Activated T-helper 1 cell treated with anti-CD3 and anti-CD28 coated beads, Interleukin-12 subunit alpha, Interleukin-12 subunit beta, Interleukin-2, Interleukin-4 antibody, amounts not matched to agents 30 ng/mL and 10 ng/mL and 1 ng/mL, durations not matched to agents 14 hours and 24 hours and 36 hours (primary cell): Measurements from ENCODE around the gene CPNE4. TPM values are rescaled to one million over a fixed set of nuclear protein-coding genes. Genes with fewer than 3 reads are reported as not detected.

Source experiments
- DNase-seq: peaks from one replicate; pipeline ENCODE4 v3.0.0; 2021; ENCODE audit warnings: low spot score
- H3K27ac Mint-ChIP-seq: one replicate; pipeline ENCODE4 v1.8.0; 2021; ENCODE audit warnings: mild to moderate bottlenecking, mixed read lengths
- H3K27me3 Mint-ChIP-seq: one replicate; pipeline ENCODE4 v1.8.0; 2022; ENCODE audit warnings: mild to moderate bottlenecking, moderate library complexity, mixed read lengths; ENCODE audit not compliant: insufficient read depth
- H3K36me3 Mint-ChIP-seq: one replicate; pipeline ENCODE4 v1.8.0; 2021; ENCODE audit warnings: low read depth, mixed read lengths
- H3K4me1 Mint-ChIP-seq: one replicate; pipeline ENCODE4 v1.8.0; 2021; ENCODE audit warnings: low read depth, mixed read lengths
- H3K4me3 Mint-ChIP-seq: one replicate; pipeline ENCODE4 v1.8.0; 2021; ENCODE audit warnings: mild to moderate bottlenecking, moderate library complexity, mixed read lengths
- H3K9me3 Mint-ChIP-seq: one replicate; pipeline ENCODE4 v1.8.0; 2021; ENCODE audit warnings: mixed read lengths
- intact Hi-C: fragments of 100-400 bp; cut with micrococcal nuclease; formaldehyde crosslinking; loops from one replicate; pipeline ENCODE4 v1.15.1; 2024
- total RNA-seq: library from RNA; stranded (reverse); gene quantifications from 2 replicates; pipeline ENCODE4 v1.2.3, GENCODE V29; 2022

Gene CPNE4
- total RNA-seq, 1 donor from 2014 or later: not detected

DNA sequence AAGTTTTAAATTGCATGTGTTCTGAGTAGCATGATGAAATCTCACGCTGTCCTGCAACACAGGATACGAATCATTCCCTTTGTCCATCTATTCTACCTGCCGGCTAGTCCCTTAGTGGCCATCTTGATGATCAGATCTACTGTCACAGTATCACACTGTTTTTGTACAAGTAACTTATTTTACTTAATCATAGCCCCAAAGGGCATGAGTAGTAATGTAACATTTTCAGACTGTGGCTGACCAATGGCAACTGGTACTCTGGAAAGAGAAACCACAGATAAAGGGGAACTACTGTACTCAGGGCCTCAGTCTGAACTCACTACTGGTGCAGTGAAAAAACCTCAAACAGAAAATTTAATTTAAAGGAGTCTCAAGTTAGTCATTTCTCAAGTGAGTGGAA is 404.7 kb downstream of the CPNE4 start:
- no peaks in the 10 kb centered on the region for H3K36me3 Mint-ChIP-seq
- no peak overlapping the region for H3K4me3 Mint-ChIP-seq
- no peaks in the 10 kb centered on the region for H3K9me3 Mint-ChIP-seq
- no peaks in the 10 kb centered on the region for H3K4me1 Mint-ChIP-seq
- peaks cover 6% of the 10 kb centered on the region for H3K27me3 Mint-ChIP-seq
- intact Hi-C loops: no loop called here
- no peak overlapping the region for H3K27ac Mint-ChIP-seq
- no peak for DNase-seq

GRCh38 chr3:131623431-131623830 is 411.4 kb downstream of the CPNE4 start:
- no peak for DNase-seq
- intact Hi-C loops: no loop called here
- no peak overlapping the region for H3K27ac Mint-ChIP-seq
- no peak overlapping the region for H3K4me3 Mint-ChIP-seq
- no peaks in the 10 kb centered on the region for H3K36me3 Mint-ChIP-seq
- no peaks in the 10 kb centered on the region for H3K4me1 Mint-ChIP-seq
- H3K27me3 Mint-ChIP-seq: peaks cover 5% of the 10 kb centered on the region
- no peaks in the 10 kb centered on the region for H3K9me3 Mint-ChIP-seq

- no peak for DNase-seq
These were observed 412.1 kb downstream of the CPNE4 start for GRCh38 chr3:131622726-131623125.

DNA sequence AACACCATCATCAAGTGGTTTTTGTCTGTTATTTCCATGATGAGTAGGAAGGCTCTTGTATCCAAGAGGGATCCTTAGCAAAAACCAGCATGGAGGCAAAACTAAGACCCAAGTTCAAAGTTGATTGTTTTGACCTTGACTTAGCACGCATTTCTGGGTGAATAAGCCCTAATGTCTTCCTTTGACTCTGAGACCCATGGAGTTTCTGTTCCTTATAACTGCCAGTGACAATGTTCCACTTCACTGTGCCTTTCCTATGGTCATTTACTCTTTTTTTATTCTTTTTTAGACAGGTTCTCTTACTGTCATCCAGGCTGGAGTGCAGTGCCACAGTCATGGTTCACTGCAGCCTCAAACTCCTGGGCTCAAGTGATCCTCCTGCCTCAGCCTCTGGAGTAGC is 413.8 kb downstream of the CPNE4 start:
- Mint-ChIP-seq H3K4me1 (no peaks in the 10 kb centered on the region), H3K36me3 (no peaks in the 10 kb centered on the region), H3K9me3 (no peaks in the 10 kb centered on the region), H3K4me3 (no peak overlapping the region), H3K27me3 (peaks cover 8% of the 10 kb centered on the region), H3K27ac (no peak overlapping the region)
- intact Hi-C loops: no loop called here
- DNase-seq: no peak

More at GRCh38 chr3:131622726-131623125, 412.1 kb downstream of the CPNE4 start:
- Mint-ChIP-seq H3K4me3 (no peak overlapping the region), H3K36me3 (no peaks in the 10 kb centered on the region), H3K27me3 (peaks cover 7% of the 10 kb centered on the region), H3K27ac (no peak overlapping the region), H3K9me3 (no peaks in the 10 kb centered on the region), H3K4me1 (no peaks in the 10 kb centered on the region)
- intact Hi-C loops: no loop called here

GRCh38 chr3:131619821-131620220 is 415.0 kb downstream of the CPNE4 start:
- intact Hi-C loops: no loop called here
- Mint-ChIP-seq H3K4me1 (no peaks in the 10 kb centered on the region), H3K27me3 (peaks cover 12% of the 10 kb centered on the region), H3K4me3 (no peak overlapping the region), H3K36me3 (no peaks in the 10 kb centered on the region), H3K27ac (no peak overlapping the region), H3K9me3 (no peaks in the 10 kb centered on the region)
- no peak for DNase-seq

DNA sequence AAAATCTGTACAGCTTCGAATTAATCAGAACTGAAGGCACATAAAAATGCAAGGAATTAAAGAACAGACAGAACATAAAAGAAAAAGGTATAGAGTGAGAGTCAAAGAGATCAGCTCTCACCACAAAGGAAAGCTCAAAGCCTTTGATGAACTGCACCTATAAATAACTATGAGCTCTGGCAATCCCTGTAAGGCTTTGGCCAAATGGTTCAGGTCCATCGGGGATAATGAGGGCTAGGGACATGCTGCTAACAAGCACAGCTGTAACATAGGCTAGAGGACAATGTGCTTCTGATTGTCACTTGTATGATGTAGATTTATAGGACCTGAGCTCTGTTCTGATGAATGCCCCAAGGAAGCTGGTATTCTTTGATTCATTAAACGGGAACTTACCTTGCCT is 418.1 kb downstream of the CPNE4 start:
- Mint-ChIP-seq H3K4me1 (no peaks in the 10 kb centered on the region), H3K27ac (no peak overlapping the region), H3K9me3 (no peaks in the 10 kb centered on the region), H3K4me3 (no peak overlapping the region), H3K36me3 (no peaks in the 10 kb centered on the region), H3K27me3 (peaks cover 10% of the 10 kb centered on the region)
- DNase-seq: no peak
- intact Hi-C loops: no loop called here

DNA sequence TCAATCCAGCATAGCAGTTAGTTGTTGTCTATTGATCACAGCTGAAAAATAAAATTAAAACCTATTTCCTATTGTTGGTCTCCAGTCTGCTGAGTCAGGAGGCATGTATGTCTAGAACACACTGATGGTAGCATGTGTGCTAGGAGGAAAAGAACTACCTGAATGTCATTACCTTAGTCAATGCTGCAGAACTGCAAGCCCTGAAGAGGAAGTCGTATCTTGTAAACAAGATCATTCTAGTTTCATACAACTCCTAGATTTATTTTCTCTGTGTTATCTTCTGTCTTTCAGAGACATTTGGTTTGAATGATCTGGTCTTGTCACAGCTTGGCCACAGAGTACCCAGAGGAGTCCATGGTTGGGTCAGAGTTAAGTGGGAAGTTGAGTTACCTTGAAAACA is 422.1 kb downstream of the CPNE4 start:
- intact Hi-C loops: no loop called here

DNA sequence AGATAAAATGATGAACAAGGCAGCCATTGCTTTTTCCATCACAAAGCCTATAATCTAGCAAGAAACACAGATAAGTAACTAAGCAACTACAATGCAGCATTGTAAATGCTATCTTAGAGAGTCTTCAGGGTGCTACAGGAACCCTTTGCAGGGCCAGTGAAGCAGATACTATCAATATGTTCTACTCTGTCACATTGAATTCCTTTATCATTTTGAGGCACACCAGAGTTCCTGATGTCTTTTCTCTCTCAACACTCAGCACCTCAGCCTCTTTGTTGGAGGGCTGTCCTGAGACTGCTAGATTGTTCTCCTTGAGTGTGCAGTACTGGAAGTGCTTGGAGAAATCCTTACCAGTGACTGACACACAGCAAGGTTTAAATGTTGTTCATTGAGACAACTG is 424.6 kb downstream of the CPNE4 start:
- Mint-ChIP-seq H3K27me3 (peaks cover 6% of the 10 kb centered on the region), H3K4me3 (no peak overlapping the region), H3K27ac (no peak overlapping the region), H3K36me3 (no peaks in the 10 kb centered on the region), H3K9me3 (no peaks in the 10 kb centered on the region), H3K4me1 (no peaks in the 10 kb centered on the region)
- no peak for DNase-seq
- intact Hi-C loops: no loop called here

More for the DNA sequence above, 422.1 kb downstream of the CPNE4 start:
- Mint-ChIP-seq H3K4me3 (no peak overlapping the region), H3K4me1 (no peaks in the 10 kb centered on the region), H3K27ac (no peak overlapping the region), H3K27me3 (peaks cover 8% of the 10 kb centered on the region), H3K9me3 (no peaks in the 10 kb centered on the region), H3K36me3 (no peaks in the 10 kb centered on the region)
- no peak for DNase-seq

GRCh38 chr3:131608741-131609140 is 426.1 kb downstream of the CPNE4 start:
- Mint-ChIP-seq H3K4me1 (no peaks in the 10 kb centered on the region), H3K27me3 (peaks cover 6% of the 10 kb centered on the region), H3K27ac (no peak overlapping the region), H3K9me3 (no peaks in the 10 kb centered on the region), H3K36me3 (no peaks in the 10 kb centered on the region), H3K4me3 (no peak overlapping the region)
- intact Hi-C loops: no loop called here
- DNase-seq: no peak

- Mint-ChIP-seq H3K4me1 (no peaks in the 10 kb centered on the region), H3K27ac (no peak overlapping the region), H3K9me3 (no peaks in the 10 kb centered on the region), H3K4me3 (no peak overlapping the region), H3K27me3 (peaks cover 6% of the 10 kb centered on the region), H3K36me3 (no peaks in the 10 kb centered on the region)
- no peak for DNase-seq
- intact Hi-C loops: no loop called here
These were observed 426.5 kb downstream of the CPNE4 start for GRCh38 chr3:131608296-131608695.

DNA sequence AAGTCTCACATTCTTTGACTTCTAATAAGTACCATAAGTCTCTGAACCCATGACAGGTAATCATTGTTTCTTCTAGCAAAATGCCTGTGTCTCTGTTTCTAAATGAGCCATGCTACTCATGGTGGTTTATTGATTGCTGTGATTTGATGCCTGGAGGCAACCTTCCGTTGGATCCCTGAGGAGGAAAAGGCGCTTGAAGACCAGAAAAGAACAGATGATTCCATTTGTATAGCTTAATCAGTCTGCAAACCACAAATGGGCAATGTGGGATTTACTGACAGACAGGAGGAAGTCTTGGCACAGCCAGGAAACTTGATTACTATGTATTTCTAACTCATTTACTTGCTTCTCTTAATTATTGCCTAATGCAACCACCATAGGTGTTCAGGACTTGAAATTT is 428.9 kb downstream of the CPNE4 start:
- H3K4me3 Mint-ChIP-seq: no peak overlapping the region
- intact Hi-C loops: no loop called here
- DNase-seq: no peak

GRCh38 chr3:131602011-131602779 is 432.6 kb downstream of the CPNE4 start:
- no peaks in the 10 kb centered on the region for H3K9me3 Mint-ChIP-seq
- H3K27ac Mint-ChIP-seq: no peak overlapping the region
- H3K4me3 Mint-ChIP-seq: no peak overlapping the region
- no peaks in the 10 kb centered on the region for H3K36me3 Mint-ChIP-seq
- intact Hi-C loops: no loop called here
- peaks cover 9% of the 10 kb centered on the region for H3K27me3 Mint-ChIP-seq
- no peaks in the 10 kb centered on the region for H3K4me1 Mint-ChIP-seq
- no peak for DNase-seq

More for the DNA sequence above, 428.9 kb downstream of the CPNE4 start:
- Mint-ChIP-seq H3K27ac (no peak overlapping the region), H3K9me3 (no peaks in the 10 kb centered on the region), H3K27me3 (peaks cover 9% of the 10 kb centered on the region), H3K4me1 (no peaks in the 10 kb centered on the region), H3K36me3 (no peaks in the 10 kb centered on the region)

GRCh38 chr3:131597816-131598215 is 437.0 kb downstream of the CPNE4 start:
- Mint-ChIP-seq H3K27ac (no peak overlapping the region), H3K36me3 (no peaks in the 10 kb centered on the region), H3K9me3 (no peaks in the 10 kb centered on the region), H3K27me3 (peaks cover 5% of the 10 kb centered on the region), H3K4me3 (no peak overlapping the region), H3K4me1 (no peaks in the 10 kb centered on the region)
- intact Hi-C loops: no loop called here
- no peak for DNase-seq

DNA sequence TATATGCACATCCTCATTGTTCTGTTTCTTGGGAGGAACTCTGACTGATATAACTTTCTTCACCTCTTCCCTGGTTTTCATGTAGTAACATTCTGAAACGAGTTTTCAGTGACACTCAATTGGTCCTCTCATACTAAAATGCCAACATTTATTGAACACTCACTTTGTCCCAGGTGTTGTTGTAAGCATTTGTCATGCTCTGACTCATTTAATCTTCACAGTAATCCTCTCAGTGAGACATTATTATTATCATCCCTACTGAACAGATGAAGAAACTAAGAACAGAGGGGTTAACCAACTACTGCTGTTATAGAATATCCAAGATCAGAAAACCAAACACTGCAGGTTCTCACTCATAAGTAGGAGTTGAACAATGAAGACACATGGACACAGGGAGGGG is 437.9 kb downstream of the CPNE4 start:
- no peaks in the 10 kb centered on the region for H3K9me3 Mint-ChIP-seq
- peaks cover 5% of the 10 kb centered on the region for H3K27me3 Mint-ChIP-seq
- H3K4me1 Mint-ChIP-seq: no peaks in the 10 kb centered on the region
- H3K27ac Mint-ChIP-seq: no peak overlapping the region
- no peaks in the 10 kb centered on the region for H3K36me3 Mint-ChIP-seq
- no peak overlapping the region for H3K4me3 Mint-ChIP-seq
- intact Hi-C loops: no loop called here
- no peak for DNase-seq
